Gastrocnemius medialis (tissue), 4 donors: ENCODE results near the gene FGF14.

Experiments used
- POLR2A ChIP-seq, 2 donors: fragments of 450-650 bp; IDR thresholded peaks; one replicate each; pipeline ENCODE4 v1.6.1; 2017; ENCODE audit warnings: antibody characterized with exemption in 2 of 2, mild to moderate bottlenecking in 2 of 2, moderate library complexity in 2 of 2
- TF ChIP-seq, protein P1 (sequence below), 5 experiments: fragments of 450-650 bp in 3 of 5; fragments of 200-600 bp in 2 of 5; sonication (generic) in 2 of 5; IDR thresholded peaks in 4 of 5; conservative IDR thresholded peaks in 1 of 5; 1 replicate in 4 of 5; 2 replicates in 1 of 5; pipeline ENCODE4 v1.5.1; 2016 to 2019; ENCODE audit warnings: antibody characterized with exemption in 5 of 5, mild to moderate bottlenecking in 3 of 5, moderate library complexity in 3 of 5

DNA sequence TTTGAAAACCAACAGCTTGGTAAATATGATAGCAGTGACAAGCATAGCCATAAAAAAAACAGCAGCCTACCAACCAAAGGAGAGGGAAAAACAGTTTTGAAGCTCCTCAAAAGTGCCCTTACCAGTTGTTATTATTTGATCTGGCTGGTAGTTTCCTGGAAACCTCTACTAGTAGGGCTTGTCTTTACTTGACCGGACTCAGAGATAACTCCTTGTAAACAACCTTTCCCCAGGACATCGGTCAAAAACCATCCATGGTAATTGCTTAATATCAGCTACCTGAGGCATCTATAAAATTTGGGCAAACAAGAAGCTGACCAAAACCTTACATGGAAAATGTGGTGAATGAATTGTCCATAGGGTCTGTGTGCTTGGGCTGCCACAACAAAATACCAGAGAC is 210.9 kb downstream of the FGF14 start:
- TF ChIP-seq, protein P1, sequence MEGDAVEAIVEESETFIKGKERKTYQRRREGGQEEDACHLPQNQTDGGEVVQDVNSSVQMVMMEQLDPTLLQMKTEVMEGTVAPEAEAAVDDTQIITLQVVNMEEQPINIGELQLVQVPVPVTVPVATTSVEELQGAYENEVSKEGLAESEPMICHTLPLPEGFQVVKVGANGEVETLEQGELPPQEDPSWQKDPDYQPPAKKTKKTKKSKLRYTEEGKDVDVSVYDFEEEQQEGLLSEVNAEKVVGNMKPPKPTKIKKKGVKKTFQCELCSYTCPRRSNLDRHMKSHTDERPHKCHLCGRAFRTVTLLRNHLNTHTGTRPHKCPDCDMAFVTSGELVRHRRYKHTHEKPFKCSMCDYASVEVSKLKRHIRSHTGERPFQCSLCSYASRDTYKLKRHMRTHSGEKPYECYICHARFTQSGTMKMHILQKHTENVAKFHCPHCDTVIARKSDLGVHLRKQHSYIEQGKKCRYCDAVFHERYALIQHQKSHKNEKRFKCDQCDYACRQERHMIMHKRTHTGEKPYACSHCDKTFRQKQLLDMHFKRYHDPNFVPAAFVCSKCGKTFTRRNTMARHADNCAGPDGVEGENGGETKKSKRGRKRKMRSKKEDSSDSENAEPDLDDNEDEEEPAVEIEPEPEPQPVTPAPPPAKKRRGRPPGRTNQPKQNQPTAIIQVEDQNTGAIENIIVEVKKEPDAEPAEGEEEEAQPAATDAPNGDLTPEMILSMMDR (IDR thresholded peaks at IDR 0.05 in 4 of 5, conservative IDR thresholded peaks at IDR 0.05 in 1 of 5), result no peak
- TF ChIP-seq POLR2A (IDR thresholded peaks at IDR 0.05), result no peak
